Middle frontal gyrus (tissue), 1 donor: ENCODE results near the gene FADS6.
"Not testable (repeated sequence)": the region's sequence is repeated elsewhere in the genome, so short reads cannot be mapped to it uniquely, and the experiment has no call there.

ENCODE experiments used
- DNase-seq: peaks from one replicate; pipeline ENCODE4 v3.0.0-alpha.2; 2015; ENCODE audit warnings: low spot score; ENCODE audit errors: extremely low spot score

The FADS6 gene

DNA sequence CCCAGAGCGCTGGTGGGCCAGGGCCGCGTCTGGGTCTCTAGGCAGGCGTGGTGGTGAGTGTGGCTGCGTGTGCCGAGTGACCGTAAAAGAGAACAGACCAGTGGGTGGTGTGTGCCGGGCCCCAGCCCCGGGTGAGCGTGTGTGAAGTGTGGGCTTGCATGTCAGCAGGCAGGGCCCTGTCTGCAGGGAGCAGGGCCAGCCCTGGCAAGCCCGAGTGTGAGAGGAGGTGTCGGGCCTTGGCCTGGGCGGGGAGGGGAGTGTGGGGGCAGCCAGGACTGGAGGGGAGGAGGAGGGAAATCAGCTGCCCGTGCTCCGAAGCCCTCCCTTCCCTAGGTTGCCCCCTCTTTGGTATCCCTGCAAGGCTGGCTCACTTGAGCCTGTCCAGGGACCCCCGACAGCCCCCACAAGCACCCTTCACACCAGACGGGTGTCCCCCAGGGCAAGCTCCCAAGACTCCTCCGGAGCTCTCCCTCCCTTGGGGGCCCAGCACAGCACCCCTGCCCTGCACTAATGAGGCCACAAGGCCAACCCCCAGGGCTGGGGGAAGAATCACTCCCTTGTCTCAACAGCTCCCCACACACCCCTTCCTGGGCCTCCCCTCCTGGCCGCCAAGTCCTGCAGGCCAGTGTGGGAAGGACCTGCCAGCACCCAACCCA lies 27.7 kb upstream of the FADS6 start:
- no peak for DNase-seq

- DNase-seq, result no peak
Observed at GRCh38 chr17:74920642-74921025, 27.2 kb upstream of the FADS6 start.

DNA sequence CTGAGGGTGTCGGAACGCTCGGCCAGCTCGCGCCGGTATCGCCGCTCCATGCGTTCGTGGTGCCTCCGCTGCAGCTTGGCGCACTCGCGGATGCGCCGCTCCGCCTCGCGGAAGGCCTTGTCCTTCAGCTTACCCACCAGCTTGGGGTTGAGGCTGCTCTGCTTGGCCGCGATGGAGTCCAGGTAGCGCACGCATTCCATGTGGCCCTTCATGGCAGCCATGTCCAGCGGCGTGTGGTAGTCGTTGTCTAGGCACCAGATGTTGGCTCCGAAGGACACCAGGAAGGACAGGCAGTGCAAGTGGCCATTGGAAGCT lies 26.8 kb upstream of the FADS6 start:
- no peak for DNase-seq

GRCh38 chr17:74919440-74920305 lies 26.2 kb upstream of the FADS6 start:
- DNase-seq, result no peak

- DNase-seq, result no peak
Observed at GRCh38 chr17:74918906-74919305, 25.5 kb upstream of the FADS6 start.

GRCh38 chr17:74917430-74917829 lies 24.0 kb upstream of the FADS6 start:
- no peak for DNase-seq

- DNase-seq, result no peak
Observed at GRCh38 chr17:74916851-74917199, 23.4 kb upstream of the FADS6 start.

DNA sequence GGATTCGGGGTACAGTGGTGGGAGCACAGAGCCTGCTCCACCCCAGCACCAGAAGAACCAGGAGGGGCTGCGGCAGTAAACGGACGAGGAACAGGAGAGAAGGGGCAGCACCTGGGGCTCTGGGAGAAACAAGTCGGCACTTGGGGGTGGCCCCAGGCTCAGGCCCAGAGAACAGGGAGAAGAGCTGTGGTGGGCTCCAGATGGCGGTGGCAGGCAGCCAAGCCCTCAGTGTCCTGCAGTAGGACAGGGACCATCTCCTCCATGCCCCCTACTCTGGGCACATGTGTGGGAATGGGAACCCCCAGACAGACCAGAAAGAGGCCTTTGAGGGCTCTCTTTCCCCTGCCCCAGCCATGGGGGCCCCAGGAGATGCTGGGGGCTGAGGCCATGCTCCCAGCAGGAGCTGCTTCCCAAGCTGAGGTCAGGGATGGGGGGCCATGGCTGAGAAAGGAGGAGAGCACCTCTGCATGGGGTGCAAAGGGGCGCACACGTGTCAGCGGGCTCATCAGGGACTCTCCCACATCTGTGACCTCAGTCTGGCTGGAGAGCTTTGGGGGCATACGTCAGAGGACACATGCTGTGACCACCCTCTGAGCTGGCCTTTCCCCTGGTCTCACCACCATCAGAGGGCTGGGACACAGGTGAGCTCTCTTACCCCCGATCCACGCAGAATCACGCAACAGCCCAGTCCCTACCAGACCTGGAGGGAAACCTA lies 22.9 kb upstream of the FADS6 start:
- DNase-seq, result no peak

- DNase-seq, result not testable (repeated sequence)
Observed at GRCh38 chr17:74911423-74911822, 18.0 kb upstream of the FADS6 start.

DNA sequence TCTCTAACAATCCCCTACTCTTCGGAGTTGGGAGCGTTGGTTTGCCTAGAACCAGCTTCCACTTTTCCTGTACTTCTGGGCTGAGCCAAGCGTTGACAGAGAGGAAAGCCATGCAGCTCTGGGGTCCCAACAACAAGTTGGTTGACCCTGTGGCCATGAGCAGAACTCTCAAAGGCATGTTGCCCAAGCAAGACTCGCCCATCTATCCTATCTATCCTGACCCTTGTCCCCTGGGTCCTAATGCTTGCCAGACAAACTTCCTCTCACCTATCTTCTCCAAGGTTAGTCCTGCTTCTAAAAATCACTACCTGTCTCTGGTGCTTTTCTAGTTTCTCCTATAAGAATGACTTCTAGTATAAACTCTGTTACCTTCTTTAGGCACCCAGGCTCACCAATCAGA lies 15.7 kb upstream of the FADS6 start:
- not testable (repeated sequence) for DNase-seq

- DNase-seq, result no peak
Observed at GRCh38 chr17:74907012-74907411, 13.6 kb upstream of the FADS6 start.

DNA sequence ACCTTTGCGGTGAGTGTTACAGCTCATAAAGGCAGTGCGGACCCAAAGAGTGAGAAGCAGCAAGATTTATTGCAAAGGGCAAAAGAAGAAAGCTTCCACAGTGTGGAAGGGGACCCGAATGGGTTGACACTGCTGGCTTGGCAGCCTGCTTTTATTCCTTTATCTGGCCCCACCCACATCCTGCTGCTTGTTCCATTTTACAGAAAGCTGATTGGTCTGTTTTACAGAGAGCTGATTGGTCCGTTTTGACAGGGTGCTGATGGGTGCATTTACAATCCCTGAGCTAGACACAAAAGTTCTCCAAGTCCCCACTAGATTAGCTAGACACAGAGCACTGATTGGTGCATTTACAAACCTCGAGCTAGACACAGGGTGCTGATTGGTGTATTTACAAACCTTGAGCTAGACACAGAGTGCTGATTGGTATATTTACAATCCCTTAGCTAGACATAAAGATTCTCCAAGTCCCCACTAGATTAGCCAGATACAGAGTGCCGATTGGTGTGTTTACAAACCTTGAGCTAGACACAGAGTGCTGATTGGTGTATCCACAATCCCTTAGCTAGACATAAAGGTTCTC lies 12.9 kb upstream of the FADS6 start:
- not testable (repeated sequence) for DNase-seq

DNA sequence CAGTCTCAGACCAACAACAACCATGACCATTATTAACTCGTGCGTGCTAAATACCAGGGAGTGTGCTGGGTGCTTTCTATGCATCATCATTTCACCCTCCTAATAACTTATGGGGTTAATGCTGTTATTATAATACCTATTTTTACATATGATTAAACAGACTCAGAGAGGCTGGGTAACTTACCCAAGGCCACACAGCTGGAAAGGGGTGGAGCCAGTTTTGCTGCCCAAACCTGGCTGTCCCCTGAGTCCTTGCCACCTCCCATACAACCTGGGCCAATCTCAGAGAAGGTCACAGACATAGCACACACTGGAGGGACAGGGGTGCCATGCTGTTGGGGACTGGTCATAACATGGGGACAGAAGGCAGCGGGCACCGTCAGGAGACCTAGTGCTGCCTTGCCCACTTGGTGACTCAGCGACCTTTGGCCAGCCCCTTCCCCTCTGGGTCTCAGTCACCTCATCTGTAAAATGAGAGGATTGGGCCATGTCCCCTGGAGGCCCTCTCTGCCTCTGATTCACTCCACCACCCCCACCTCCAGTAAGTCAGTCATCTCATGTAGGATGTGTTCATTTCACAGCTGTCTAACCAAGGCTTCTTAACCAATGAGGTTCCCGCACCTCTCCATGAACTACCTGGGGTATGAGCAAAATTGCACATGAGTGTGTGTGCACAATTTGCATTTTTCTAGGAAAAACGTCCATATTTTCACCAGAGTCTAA lies 11.4 kb upstream of the FADS6 start:
- no peak for DNase-seq

- no peak for DNase-seq
Observed at GRCh38 chr17:74903671-74904070, 10.2 kb upstream of the FADS6 start.

DNA sequence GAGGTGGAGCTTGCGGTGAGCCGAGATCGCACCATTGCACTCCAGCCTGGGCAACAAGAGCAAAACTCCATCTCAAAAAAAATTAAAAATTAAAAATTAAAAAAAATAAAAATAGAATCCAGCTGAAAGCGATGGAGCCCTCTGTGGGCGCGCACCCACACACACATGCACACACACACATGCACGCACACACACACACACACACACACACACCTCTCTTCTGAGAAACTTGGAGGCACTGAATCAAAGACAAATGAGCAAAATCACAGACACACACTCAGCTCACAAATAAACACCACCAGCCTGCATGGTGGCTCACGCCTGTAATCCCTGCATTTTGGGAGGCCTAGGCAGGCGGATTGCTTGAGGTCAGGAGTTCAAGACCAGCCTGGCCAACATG lies 9.6 kb upstream of the FADS6 start:
- DNase-seq, result no peak

GRCh38 chr17:74901353-74902135 lies 8.1 kb upstream of the FADS6 start:
- no peak for DNase-seq

- no peak for DNase-seq
Observed at GRCh38 chr17:74900208-74900607, 6.8 kb upstream of the FADS6 start.

DNA sequence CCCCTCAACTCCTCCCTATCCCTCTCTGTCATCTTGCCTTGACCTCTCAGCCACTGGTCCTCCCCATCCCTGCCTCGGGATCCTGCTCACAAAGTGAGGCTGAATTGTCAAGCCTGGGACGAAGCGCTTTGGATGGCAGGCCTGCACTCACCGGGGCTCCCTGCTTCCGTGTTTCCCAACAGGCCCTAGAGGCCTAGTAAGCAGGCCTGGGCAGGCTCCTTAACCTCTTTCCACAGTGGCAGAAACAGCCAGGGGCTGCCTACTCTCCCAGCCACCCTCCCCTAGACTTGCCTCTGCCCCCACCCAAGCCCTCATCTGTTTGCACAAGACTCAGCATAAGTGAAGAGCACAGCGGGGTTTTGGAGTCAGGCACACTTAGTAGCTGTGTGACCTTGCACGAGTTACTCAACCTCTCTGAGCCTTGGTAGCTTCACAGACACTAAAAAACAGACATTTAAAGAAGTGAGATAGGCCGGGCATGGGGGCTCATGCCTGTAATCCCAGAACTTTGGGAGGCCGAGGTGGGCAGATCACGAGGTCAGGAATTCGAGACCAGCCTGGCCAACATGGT lies 5.0 kb upstream of the FADS6 start:
- no peak for DNase-seq

DNA sequence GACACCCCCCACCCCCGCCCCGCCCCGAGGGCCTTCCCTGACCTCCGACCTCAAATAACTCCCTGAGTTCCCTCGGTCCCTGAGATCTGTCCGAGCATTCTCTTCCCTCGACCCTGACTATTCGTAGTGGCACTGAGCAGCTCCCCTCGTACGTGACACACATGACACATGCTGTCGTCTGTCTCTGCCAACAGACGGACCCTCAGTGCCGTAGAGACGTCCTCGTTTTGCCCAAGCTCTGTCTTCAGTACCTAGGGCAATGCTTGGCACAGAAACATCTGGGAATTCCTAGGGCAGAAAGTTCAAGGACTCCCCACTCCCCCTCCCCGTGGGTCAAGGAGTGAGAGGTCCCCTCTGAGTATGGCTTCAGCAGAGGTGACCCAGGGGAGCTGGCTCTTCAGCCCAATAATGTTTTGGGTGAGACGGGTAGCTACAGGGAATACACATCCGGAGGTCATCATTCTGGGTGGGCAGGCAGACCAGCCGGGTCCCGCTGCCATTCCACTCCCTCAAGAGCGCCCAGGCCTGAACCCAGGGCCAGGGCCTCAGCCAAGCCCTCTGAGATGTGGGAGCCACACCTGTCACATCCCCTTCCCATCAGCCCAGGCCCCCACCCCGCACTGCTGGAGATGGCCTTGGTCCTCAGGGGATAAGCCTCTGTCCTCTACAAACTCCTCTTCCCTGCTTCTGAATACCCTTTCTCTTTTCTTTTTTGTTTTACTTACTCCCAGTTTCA lies 671 bp upstream of the FADS6 start:
- no peak for DNase-seq
